ENCODE data around the gene IGF2R.
"Not testable (repeated sequence)": the region's sequence is repeated elsewhere in the genome, so short reads cannot be mapped to it uniquely, and the experiment has no call there.

The IGF2R gene

GRCh38 chr6:159952289-159953005, 16.4 kb upstream of the IGF2R start:
- DNase-seq, result no peak

DNA sequence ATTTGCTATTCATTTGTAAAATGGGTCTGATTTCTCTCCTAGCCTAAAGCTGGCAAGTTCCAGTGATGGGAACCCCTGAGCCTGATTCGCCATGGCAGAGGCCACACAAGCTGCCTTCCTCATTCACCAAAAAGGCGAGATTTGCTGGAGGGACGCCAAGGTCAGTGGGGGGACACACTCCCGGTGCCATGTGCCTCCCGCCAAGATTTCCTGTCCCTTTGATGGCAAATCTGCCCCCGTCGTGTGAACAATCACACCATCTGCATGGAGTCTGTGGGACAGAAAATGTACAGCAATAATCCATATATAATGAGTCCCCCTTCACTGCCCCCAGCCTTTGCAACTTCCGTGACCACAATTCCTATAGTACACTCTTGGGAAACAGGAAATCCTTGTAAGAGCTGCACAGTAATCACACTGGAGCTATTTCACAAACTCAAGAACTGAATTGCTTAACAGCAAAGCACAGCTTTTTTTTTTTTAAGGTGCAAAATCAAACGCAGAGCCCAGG, 15.7 kb upstream of the IGF2R start:
- DNase-seq, result peak in 4 of 14 donors; percentile 14 to 40 (median 20)

- no peak for DNase-seq
These were observed 12.9 kb upstream of the IGF2R start for GRCh38 chr6:159955945-159956361.

- DNase-seq, result no peak
These were observed 11.7 kb upstream of the IGF2R start for GRCh38 chr6:159957071-159957673.

DNA sequence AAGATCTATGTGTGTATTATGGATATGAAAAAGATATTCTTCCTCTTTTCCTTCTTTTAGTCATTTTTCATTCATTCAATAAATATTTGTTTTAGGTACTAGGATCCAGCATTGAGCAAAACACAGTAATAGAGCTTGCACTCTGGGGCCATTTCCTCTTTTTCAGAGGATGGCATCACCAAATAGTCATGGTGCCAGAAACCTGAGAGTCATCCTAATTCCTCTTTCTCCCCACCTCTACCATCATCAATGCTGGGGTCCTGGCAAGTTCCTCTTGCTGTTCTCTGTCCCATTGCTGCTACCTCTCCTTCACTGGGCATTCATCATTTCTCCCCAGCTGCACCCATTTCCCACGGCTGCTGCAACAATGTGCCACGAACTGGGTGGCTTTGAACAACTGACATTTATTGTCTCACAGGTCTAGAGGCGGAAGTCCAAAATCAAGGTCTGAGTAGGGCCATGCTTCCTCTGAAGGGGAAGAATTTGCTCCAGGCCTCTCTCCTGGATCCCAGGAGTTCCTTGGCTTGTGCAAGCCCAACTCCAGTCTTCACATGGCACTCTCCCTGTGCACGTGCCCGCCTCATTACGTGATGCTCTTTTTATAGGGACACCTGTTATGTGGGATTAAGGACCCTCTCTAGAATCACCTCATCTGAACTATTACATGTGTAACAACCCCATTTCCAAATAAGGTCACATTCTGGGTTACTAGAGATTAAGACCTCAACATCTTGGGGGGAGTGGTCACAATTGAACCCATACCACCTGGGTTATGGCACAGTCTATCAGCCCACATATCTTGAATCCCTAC, 9.5 kb upstream of the IGF2R start:
- DNase-seq, result peak in 1 of 14 donors; percentile 13

DNA sequence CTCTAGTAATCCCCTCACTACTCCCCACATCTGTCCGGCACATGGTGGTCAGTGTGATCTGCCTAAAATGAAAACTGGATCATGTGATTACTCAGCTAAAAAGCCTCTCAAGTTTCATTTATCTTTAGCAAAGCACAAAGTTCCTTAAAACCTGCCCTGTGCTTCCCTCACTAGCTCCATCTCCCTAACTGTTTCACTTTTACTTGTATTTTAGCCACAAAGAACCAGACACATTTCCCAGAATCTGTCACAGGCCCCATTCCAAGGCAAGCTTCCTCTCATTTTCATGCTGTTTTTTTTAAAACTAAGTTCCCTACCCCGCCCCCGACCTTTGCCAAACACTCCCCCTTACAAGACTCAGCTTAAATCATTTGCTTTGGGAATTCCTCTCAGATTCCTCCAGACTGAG, 8.9 kb upstream of the IGF2R start:
- DNase-seq, result no peak

DNA sequence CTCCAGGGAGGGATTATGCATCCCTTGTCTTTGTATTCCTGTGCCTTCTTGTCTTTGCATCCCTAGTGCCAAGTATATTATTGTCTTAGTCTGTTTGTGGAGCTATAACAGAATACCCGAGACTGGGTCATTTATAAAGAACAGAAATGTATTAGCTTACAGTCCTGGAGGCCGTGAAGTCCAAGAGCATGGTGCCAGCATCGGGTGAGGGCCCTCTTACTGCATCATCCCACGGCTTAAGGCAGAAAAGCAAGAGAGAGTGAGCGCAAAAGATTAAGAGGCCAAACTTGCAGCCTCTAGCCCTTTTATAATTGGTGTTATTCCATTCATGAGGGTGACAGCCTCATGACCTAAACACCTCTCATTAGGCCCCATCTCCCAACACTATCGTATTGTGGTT, 8.4 kb upstream of the IGF2R start:
- DNase-seq, result no peak

DNA sequence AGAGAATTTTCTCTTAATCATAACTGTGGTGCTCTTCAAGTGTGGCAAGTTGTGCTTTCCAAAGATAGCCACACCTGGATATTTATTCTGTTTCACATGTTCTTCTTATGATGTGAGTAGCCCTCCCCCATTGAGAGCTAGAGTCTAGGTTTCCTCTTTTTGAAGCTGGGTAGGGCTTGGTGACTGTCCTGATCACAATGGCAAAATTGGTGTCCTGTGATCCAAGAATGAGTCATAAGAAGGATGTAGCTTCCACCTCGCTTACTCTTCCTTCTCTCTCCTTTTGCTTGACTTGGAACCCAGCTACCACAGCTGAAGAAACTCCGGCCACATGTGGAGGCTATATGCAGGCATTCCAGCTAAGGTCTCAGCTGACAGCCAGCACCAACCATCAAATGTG, 7.4 kb upstream of the IGF2R start:
- no peak for DNase-seq

DNA sequence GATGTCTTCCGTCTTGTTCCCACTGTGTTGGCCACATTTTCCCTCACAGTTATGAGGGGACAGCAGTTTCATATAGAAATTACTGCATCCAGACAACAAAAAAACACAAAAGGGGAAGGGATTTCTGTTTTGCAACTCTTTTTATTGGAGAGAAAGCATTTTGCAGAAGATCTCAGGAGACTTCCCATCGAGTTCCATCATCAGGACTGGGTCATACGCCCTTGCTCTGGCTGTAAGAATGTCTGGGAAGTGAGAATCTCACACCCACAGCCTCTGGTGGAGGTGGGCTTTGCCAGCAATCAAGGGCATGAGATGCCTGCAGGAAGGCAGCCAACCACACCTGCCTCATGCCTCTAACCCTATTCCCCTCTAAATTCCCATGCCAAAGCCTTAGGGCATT, 5.8 kb upstream of the IGF2R start:
- DNase-seq, result no peak

GRCh38 chr6:159964046-159964445, 4.8 kb upstream of the IGF2R start:
- no peak for DNase-seq

- DNase-seq, result no peak
These were observed 2.5 kb upstream of the IGF2R start for GRCh38 chr6:159966339-159966738.

DNA sequence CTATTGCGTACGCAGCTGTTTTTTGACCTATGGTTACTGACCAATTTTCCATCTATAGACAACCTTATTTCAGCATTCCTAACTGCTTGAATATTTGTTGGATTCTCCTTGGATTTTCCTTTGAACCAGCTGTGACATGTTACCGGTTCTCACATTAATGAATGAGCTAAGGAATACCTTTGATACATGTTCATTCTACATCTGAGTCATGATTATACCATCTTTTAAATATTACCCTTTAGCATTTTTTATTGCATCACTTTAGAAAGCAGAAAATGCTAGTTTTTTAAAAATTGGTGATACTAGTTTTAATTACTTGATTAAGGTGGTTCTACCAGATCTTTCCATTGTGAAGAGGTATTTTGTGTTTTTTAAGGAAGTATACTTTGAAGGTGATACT, 1.9 kb upstream of the IGF2R start:
- DNase-seq, result no peak

DNA sequence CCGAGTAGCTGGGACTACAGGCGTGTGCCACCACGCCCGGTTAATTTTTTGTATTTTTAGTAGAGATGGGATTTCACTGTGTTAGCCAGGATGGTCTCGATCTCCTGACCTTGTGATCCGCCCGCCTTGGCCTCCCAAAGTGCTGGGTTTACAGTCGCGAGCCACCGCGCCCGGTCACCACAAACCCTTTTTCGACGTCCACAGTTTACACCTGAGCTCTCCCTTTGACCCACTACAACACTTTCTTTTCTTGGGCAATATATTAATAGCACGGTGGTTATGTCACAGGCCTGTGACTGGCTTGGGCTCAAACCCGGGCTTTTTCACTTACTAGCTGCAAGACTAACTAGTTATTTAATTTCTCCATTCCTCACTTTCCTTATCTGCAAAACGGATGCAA, 1.3 kb upstream of the IGF2R start:
- DNase-seq, result not testable (repeated sequence)

- peak in 5 of 14 donors; percentile 20 to 72 (median 52) for DNase-seq
These were observed 476 bp downstream of the IGF2R start for GRCh38 chr6:159969204-159969912.

DNA sequence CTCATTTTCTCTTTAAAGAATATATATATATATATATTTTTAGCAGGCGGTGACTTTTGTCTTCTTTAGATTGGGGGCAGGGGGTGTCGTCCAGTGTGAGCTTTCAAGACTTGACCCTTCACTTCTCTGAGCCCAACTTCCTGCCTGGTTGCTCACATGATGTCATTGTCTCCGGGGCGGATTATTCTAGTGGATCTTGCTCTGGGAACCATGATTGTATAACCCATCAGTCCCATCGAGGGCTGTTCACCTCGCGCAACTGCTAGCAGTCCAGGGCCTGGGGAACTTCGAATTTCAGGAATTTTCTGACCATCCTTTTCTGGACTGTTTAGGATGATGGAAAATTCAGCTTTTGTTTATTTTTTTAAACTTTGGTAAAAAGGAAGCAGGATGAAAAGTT, 1.0 kb downstream of the IGF2R start:
- DNase-seq, result peak in 8 of 14 donors; percentile 22 to 62 (median 44)

DNA sequence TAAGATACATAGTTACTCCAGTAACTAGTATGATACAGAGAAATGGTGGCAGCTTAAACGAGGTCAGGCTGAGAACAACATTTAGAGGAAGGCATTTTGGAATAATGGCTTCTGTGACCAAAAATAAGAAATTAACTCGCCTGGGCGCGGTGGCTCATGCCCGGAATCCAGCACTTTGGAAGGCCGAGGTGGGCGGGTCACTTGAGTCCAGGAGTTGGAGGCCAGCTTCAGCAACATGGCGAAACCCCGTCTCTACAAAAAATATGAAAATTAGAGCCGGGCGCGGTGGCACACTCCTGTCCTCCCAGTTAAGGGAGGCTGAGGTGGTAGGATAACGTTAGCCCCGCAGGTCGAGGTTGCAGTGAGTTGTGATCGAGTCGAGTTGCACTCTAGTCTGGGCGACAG, 1.8 kb downstream of the IGF2R start:
- no peak for DNase-seq

GRCh38 chr6:159971341-159972178, 2.7 kb downstream of the IGF2R start:
- DNase-seq, result no peak

DNA sequence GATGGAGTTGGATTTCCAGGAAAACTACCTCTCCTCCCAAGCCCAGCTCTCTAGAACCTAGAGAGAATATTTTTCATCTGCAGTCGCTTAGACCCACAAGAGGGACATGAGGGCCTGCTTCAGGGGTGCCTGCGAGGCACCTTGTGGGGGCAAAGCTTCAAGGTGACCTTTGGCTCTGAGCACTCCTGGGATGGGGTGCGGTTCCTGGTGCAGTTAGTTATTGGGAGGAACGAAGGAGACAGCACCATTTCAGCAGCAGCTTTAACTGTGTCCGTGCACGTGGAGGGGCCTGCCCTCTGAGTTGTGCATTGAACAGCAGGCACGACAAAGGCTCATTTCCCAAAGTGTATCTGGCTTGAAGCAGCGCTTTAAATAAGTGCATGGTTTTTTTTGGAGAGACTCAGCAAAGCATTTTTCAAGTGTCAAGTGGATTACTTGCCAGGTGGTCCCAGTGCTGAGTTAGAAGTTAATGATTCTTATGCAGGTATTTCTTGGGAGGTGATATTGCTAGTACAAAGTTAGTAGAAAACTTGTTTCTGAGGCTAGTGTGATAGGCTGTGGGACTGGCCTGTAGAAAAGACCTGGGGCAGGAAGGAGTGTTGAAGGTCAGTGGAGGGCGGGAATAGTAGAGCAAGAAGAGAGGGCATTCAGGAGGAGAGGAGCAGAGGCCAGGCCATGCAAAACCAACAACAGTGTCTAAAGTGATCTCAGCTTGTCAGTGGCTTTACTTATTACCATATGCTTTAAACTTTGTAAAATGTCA, 3.8 kb downstream of the IGF2R start:
- DNase-seq, result no peak

DNA sequence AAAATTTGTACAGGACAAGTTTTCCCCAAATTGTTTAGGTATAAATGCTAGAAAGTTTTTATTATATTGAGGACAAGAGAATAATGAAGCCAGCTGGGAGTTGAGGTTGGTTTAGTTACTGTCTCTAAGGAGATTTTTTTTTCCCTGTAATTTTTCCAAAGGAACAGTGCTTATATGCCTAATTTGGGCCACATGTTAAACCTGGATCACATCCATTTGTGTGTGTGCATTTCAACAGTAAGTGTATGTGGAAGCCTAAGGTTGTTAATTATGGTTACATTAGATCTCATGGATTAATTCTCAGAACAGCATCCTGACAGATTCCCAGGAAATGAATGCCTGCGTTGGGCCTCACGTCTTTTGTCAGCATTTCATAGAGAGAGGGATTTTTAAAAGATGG, 4.5 kb downstream of the IGF2R start:
- DNase-seq, result no peak

- no peak for DNase-seq
These were observed 5.1 kb downstream of the IGF2R start for GRCh38 chr6:159973951-159974350.

DNA sequence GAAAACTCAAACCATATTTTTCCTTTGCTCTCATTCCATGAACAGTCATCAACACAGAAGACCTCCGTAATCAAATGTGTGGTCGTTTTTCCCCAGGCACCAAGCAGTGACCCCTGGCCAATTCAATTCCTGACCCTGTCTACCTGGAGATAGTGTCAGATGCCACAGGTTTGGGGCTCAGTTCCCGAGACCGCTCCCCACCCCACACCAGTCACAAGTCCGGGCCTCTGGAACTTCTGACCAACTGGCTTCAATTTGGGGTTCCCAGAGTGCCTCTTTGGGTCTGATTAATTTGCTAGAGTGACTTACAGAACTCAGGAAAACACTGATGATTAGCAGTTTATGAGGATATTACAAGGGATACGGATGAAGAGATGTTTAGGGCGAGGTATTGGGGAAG, 6.0 kb downstream of the IGF2R start:
- DNase-seq, result no peak
